Stimulated activated CD4-positive, alpha-beta T cell treated with anti-CD3 and anti-CD28 coated beads, Interleukin-2, amount 100 ng/mL, for 48 hours (primary cell): ENCODE data around the gene TARS2.

Experiments used
- DNase-seq, 2 donors: peaks; one replicate each; pipeline ENCODE4 v3.0.0-alpha.2; 2020

Gene TARS2

DNA sequence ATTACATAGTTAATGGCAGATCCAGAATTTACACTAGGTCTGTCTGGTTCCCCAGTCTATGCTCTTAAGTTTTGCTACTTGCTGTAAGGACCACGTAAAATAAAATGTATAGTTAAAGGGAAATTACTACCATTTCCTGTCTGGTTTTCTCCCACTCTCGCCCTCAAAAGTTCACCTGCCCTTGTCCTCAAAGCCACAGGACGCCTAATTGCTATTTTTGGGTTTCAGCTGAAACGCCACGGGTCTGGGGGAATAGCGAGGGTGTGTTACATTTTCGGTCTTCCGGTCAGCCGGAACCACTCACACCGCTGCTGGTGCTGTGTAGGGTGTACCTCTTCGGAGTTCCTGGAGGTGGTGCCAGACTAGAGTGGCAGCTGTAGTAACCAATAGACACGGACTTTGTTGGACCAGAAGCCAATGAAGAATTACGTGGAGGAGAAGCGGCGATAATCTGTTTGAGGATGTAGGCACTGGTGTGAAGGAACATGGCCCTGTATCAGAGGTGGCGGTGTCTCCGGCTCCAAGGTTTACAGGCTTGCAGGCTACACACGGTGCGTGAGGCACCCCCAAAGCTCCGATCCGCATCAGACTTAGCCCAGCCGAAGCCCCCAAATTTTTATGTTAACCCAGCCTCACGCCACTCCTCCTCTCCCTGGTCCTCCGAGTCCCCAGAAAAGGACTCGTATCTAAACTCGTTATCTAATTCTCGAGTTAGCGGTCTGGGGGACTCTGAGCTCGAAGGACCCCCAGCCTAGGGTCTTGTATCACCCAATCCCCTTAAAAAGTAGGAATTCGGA, at the start of gene TARS2:
TARS2 (plus strand) TSS at position 454 of the 797 bp plus-strand sequence; CDS start at position 486, 32 bp downstream.
- DNase-seq = peak; percentile 94 to 95

- DNase-seq = no peak
These were observed 46.1 kb upstream of the TARS2 start for GRCh38 chr1:150441121-150441520.

DNA sequence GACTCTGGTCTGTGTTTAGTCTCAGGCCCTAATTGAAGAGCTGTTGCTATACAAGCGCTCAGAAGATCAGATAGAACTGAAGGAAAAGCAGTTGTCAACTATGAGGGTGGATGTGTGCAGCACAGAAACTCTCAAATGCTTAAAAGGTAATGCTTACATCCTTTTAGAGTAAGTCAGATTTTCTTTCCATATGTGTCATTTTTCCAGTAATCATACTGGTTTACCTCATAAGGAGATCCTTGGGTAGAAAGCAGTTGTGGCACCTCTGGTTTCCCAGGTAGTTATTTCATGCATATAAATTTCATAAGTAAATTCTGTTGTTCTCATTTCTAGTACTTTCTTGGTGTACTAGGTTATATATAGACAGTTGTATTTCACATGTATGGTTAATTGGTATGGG, 43.0 kb upstream of the TARS2 start:
- no peak for DNase-seq

DNA sequence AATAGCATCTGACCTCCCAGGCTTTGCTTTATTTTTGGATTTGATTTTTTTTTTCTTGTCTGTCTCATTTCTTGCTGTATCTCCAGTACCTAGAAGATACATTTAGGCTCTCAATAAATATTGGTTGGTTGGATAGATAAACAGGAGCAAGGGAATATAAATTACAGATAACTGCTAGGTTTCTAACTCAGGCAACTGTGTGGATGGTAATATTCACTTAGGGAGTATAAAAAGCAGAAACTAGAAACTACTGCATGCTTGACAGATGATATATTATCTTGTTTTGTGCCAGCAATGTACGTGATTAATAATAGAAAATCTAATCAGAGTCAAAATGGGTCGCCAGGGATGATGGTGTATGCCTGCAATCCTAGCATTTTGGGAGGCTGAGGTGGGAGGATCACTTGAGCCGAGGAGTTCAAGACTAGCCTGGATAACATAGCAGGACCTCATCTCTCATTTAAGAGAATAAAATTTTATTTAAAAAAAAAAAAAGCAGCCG, 31.0 kb upstream of the TARS2 start:
- DNase-seq = no peak

GRCh38 chr1:150464422-150464826, 22.8 kb upstream of the TARS2 start:
- DNase-seq = peak; percentile 69 to 73

- no peak for DNase-seq
These were observed 20.3 kb upstream of the TARS2 start for GRCh38 chr1:150466964-150467363.

- DNase-seq = no peak
These were observed 17.9 kb upstream of the TARS2 start for GRCh38 chr1:150469291-150469690.

GRCh38 chr1:150472601-150473200, 14.5 kb upstream of the TARS2 start:
- no peak for DNase-seq

- no peak for DNase-seq
These were observed 13.6 kb upstream of the TARS2 start for GRCh38 chr1:150473659-150474058.

DNA sequence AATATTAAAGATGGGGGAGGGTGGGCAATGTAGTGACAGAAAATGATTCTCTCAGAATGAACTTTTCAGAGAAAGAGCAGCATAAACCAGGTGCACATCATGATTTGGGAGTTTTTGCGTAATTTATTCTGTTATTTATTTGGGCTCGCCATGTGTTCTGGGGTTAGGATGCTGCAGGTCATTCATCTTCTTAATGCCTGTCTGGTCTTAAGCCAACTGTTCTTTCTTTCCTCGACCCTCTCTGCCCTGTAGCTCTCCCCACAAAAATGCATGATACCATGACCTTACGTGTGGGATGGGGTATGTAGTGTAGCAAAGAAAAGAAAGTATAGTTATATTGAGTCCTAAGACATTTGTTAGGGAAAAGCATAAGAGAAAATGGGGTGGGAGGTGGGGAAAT, 12.3 kb upstream of the TARS2 start:
- no peak for DNase-seq

DNA sequence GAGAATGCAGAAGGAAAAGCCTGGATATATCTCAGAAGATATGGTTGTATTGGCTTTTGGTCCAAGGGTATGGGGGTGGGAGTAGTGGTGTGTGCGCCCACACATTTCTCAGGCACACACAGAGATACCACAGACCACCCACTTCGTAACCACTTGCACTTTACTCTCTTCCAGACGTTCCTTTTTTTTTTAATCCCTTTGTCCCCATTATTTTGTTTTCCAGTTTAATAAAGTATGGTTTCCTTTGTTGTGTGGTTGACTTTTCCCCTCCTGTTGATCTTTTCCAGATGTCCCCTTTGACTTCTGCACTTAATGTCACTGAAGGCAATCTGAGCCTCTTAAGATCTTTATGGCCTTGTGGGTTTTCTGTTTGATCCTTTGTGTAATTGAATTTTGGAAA, 10.5 kb upstream of the TARS2 start:
- no peak for DNase-seq

DNA sequence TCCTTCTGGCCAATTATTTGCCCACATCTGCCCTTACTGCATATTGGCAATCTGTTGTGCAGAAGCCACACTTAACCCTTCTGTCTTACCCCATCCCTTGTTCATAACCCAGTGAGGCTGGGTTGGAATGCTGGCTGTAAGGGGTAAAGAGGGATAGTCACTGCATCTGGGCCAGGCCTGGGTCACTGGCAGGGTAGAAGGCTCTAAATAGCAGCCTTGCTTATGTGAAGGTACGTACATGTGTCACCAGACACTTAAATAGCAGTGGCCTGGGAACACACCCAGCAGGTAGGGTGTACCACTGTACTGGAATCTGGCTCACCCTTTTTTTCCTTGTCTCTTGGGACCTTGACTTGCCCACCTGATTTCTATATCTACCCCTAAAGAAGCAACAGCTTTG, 9.9 kb upstream of the TARS2 start:
- DNase-seq = no peak

DNA sequence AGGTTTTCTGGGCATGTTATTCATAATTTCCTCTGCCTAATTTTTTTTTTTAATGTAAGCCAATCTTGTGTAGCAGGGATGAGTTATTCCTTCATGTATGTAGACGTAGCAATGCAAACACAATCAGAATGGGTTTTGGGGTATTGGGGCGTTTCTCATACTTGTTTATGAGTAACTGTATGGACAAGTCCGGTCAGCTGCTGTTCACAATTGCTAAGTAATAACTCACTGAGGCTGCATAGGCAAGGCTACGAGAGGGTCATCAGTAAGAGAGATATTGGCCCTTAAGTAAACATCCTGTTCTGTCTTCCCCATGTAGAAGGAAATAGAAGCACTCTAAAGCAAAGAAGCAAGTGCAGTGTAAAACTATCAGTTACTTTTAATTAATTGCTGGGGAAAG, 9.5 kb upstream of the TARS2 start:
- DNase-seq = no peak

- no peak for DNase-seq
These were observed 7.8 kb upstream of the TARS2 start for GRCh38 chr1:150479370-150479769.

DNA sequence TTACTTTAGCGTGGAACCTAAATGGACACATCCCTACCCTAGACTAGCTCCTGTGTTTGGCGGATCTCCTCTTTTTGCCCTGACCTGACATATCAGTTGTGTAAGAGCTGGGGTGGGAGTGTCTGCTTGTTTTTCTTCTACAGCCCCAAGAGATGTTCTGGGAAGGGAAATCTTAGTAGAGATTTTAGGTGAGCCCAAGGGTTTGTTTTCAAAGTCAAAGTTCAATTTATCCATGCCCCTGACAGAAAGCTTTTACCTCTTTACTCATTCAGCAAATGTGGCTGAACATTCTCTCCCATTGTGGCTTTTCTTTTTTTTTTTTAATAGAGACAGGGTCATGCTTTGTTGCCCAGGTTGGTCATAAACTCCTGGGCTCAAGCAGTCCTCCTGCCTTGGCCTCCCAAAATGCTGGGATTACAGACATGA, 7.3 kb upstream of the TARS2 start:
- DNase-seq = no peak

DNA sequence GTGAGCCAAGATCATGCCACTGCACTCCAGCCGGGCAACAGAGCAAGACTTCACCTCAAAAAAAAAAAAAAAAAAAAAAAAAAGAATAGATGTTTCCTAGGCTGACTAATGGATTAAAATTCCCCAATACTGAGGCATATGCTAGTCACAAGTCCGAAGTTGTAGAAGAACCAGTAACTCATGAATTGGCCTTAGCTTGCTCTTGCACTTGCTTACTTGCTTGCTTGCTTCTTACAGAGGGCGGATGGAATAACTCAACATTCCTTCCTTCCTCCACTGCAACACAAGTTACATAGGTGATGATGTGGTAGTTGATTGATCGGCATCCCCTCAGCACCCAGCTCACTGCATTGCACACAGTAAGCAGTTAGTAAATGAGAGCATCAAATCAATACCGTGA, 2.8 kb upstream of the TARS2 start:
- no peak for DNase-seq

DNA sequence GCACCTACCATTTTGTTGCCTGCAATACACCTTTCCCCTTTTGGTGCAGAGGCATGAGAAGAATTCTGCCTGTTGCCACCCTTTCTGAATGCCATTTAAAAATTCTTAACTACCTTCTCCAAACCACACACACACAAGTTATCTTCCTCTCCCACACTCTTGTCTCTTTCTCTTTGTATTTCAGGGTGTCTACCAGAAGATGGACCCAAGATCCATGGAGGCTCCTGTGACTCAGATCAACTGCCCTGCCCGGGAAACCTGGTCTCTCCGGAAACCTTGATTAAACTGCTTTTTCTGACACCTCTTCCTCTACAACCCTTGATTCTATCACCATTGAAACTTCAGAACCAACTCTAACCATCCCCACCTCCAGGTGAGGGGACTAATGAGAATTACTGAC, 2.4 kb upstream of the TARS2 start:
- DNase-seq = no peak

GRCh38 chr1:150487763-150488115, 520 bp downstream of the TARS2 start:
- DNase-seq = no peak

DNA sequence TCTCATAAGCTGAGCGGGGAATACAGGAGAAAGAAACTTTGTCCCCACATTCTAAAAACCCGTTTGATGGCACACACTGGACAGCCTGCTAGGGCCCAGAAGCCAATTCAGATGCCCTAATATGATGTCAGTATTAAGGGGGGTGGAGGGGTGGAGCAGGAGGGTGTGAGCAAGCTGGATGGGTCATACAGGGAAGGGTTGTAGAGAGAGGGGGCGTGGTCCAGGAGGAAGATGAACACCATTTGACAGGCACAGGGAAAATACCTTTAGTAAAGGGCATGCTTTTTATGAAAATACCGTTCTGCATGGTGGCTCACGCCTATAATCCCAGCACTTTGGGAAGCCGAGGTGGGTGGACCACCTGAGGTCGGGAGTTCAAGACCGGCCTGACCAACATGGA, 6.0 kb downstream of the TARS2 start:
- no peak for DNase-seq

DNA sequence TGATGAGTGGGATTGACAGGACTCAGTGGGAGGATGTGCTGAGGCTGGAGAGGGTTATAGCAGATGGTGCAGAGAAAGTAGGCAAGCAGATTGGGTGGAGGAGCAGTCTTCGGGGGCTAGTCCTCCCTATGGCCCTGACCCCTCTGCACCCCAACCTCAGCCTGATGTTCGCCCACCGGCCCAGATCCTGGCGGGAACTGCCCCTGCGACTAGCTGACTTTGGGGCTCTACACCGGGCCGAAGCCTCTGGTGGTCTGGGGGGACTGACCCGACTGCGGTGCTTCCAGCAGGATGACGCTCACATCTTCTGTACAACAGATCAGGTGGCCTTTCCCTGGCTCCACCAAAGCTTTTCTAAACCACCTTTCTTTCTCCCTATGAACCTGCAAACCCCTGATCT, 11.1 kb downstream of the TARS2 start:
- DNase-seq = no peak

DNA sequence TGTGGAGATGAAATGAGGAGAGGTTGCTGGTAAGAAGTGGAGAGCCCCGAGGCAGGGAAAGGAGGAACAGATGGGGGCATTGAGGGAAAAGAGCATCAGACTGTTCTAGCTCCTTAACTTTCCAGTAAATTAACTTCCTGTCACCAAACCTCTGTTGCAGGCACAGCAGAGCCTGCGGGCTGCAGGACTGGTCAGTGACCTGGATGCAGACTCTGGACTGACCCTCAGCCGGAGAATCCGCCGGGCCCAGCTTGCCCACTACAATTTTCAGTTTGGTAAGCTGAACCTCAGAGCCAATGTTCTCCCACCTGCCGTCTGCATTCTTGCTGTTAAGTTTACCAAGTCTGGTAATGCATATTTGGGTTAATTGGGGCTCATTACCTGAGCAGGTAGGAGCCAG, 18.2 kb downstream of the TARS2 start:
- no peak for DNase-seq

GRCh38 chr1:150507912-150508864, 21.0 kb downstream of the TARS2 start, which contains the start of gene ECM1:
TSS of gene ECM1 (plus strand) at chr1:150508109. CDS start at chr1:150508210, 101 bp downstream.
- DNase-seq = no peak

DNA sequence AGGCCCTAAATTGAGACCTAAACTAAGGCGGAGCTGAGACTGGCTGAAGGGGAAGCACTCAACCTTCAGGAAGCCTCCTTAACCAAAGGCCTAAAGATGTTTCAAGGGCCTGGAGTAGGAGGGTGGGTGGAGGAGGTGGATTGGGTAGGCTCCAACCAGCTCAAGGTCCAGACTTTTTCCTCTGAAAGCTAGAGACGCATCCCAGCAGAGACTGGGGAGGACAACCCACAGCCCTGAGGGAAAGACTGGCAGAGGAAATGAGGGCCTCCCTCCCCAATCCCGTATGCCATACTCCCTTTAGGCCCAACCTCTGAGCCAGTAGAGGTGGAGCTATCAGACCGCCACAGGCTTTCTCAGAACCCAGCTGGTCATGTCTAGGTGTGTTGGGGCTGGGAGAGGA, 21.8 kb downstream of the TARS2 start:
- DNase-seq = no peak
